Astrocyte (in vitro differentiated cells and primary cell): ENCODE measurements around the gene CAMK1D. TPM values are rescaled to one million over a fixed set of nuclear protein-coding genes. Genes with fewer than 3 reads are reported as not detected.

Experiments
- DNase-seq: peaks from one replicate; pipeline ENCODE4 v3.0.0-alpha.2; 2010; ENCODE audit warnings: low read depth
- FAIRE-seq: peaks from 2 replicates; lab custom pipeline; 2011; peaks lifted over from hg19 to GRCh38; lab: Jason Lieb, UNC
- H2AFZ ChIP-seq: 2 replicates; pipeline ENCODE4 v1.6.0; 2012; ENCODE audit warnings: low read depth, low read length, inconsistent platforms
- H3K27ac ChIP-seq: 2 replicates; pipeline ENCODE4 v1.5.1; 2011; ENCODE audit warnings: low read depth, low read length, inconsistent platforms
- H3K27me3 ChIP-seq: 2 replicates; pipeline ENCODE4 v1.6.0; 2011; ENCODE audit warnings: low read length, inconsistent platforms; ENCODE audit not compliant: insufficient read depth
- H3K36me3 ChIP-seq: 2 replicates; pipeline ENCODE4 v1.5.1; 2011; ENCODE audit warnings: low read length, inconsistent platforms; ENCODE audit not compliant: insufficient read depth
- H3K4me1 ChIP-seq: 2 replicates; pipeline ENCODE4 v1.5.1; 2011; ENCODE audit warnings: low read length, inconsistent platforms; ENCODE audit not compliant: insufficient read depth
- H3K4me2 ChIP-seq: 2 replicates; pipeline ENCODE4 v1.6.0; 2012; ENCODE audit warnings: low read length, inconsistent platforms
- H3K4me3 ChIP-seq: 2 replicates; pipeline ENCODE4 v1.5.1; 2011; ENCODE audit warnings: low read depth, mild to moderate bottlenecking, low read length, inconsistent platforms; ENCODE audit not compliant: insufficient read depth
- H3K79me2 ChIP-seq: 2 replicates; pipeline ENCODE4 v1.6.0; 2012; ENCODE audit warnings: mild to moderate bottlenecking, low read length, inconsistent platforms; ENCODE audit not compliant: insufficient read depth
- H3K9ac ChIP-seq: 2 replicates; pipeline ENCODE4 v1.6.0; 2012; ENCODE audit warnings: mild to moderate bottlenecking, low read length, inconsistent platforms
- H3K9me3 ChIP-seq: 2 replicates; pipeline ENCODE4 v1.5.1; 2012; ENCODE audit warnings: low read depth, mild to moderate bottlenecking, low read length, inconsistent platforms; ENCODE audit not compliant: insufficient read depth
- H4K20me1 ChIP-seq: 2 replicates; pipeline ENCODE4 v1.6.0; 2012; ENCODE audit warnings: low read length, inconsistent platforms; ENCODE audit not compliant: insufficient read depth
- H3K27ac Mint-ChIP-seq: one replicate; pipeline ENCODE4 v1.8.0; 2021; ENCODE audit warnings: mild to moderate bottlenecking, mixed read lengths; ENCODE audit not compliant: unreplicated experiment
- H3K27me3 Mint-ChIP-seq: one replicate; pipeline ENCODE4 v1.8.0; 2021; ENCODE audit warnings: low read depth, mixed read lengths; ENCODE audit not compliant: unreplicated experiment
- H3K36me3 Mint-ChIP-seq: one replicate; pipeline ENCODE4 v1.8.0; 2021; ENCODE audit warnings: low read depth, mixed read lengths; ENCODE audit not compliant: unreplicated experiment
- H3K4me1 Mint-ChIP-seq: one replicate; pipeline ENCODE4 v1.8.0; 2021; ENCODE audit warnings: low read depth, mixed read lengths; ENCODE audit not compliant: unreplicated experiment
- H3K4me3 Mint-ChIP-seq: one replicate; pipeline ENCODE4 v1.8.0; 2021; ENCODE audit warnings: mild to moderate bottlenecking, moderate library complexity, mixed read lengths; ENCODE audit not compliant: unreplicated experiment
- H3K9me3 Mint-ChIP-seq: one replicate; pipeline ENCODE4 v1.8.0; 2021; ENCODE audit warnings: mild to moderate bottlenecking, mixed read lengths; ENCODE audit not compliant: unreplicated experiment
- CTCF ChIP-seq: IDR thresholded peaks from 2 replicates; pipeline ENCODE4 v1.5.1; 2011; ENCODE audit warnings: low read depth, mild to moderate bottlenecking, inconsistent platforms, low read length, moderate library complexity; ENCODE audit not compliant: insufficient read depth
- EZH2 ChIP-seq: IDR thresholded peaks from 2 replicates; pipeline ENCODE4 v1.6.1; 2012; ENCODE audit warnings: mild to moderate bottlenecking, low read length, inconsistent platforms; ENCODE audit not compliant: insufficient read depth
- total RNA-seq: library from RNA; stranded (reverse); gene quantifications from 2 replicates; pipeline ENCODE4 v1.2.1, GENCODE V29; 2021

Gene CAMK1D
- total RNA-seq, 1 donor from 2014 or later: 23.6 TPM

- H3K9me3 ChIP-seq: no peaks in the 10 kb centered on the region
- Mint-ChIP-seq H3K4me1 (peaks cover 16% of the 10 kb centered on the region), H3K27me3 (peaks cover 6% of the 10 kb centered on the region), H3K27ac (peak overlapping the region; percentile 1), H3K36me3 (peaks cover 24% of the 10 kb centered on the region), H3K4me3 (no peak overlapping the region), H3K9me3 (peaks cover 3% of the 10 kb centered on the region)
- TF ChIP-seq EZH2 (no peak), CTCF (no peak)
- H3K79me2 ChIP-seq: no peaks in the 10 kb centered on the region
- no peaks in the 10 kb centered on the region for H4K20me1 ChIP-seq
- H3K36me3 ChIP-seq: no peaks in the 10 kb centered on the region
- no peak for DNase-seq
- H3K9ac ChIP-seq: no peak overlapping the region
- H3K4me1 ChIP-seq: no peaks in the 10 kb centered on the region
- no peaks in the 10 kb centered on the region for H3K27me3 ChIP-seq
- H2AFZ ChIP-seq: no peak overlapping the region
- no peak overlapping the region for H3K4me2 ChIP-seq
- H3K4me3 ChIP-seq: no peak overlapping the region
- no peak for FAIRE-seq
- no peak overlapping the region for H3K27ac ChIP-seq
These were observed 474.0 kb downstream of the CAMK1D start for GRCh38 chr10:12823328-12823727.

- Histone ChIP-seq H3K79me2 (no peaks in the 10 kb centered on the region), H3K27me3 (no peaks in the 10 kb centered on the region), H3K4me1 (no peaks in the 10 kb centered on the region), H3K4me2 (no peak overlapping the region), H3K9me3 (no peaks in the 10 kb centered on the region), H3K4me3 (no peak overlapping the region), H4K20me1 (no peaks in the 10 kb centered on the region), H3K36me3 (peaks cover 2% of the 10 kb centered on the region), H3K27ac (no peak overlapping the region), H3K9ac (no peak overlapping the region), H2AFZ (no peak overlapping the region)
- DNase-seq (peak; percentile 23), FAIRE-seq (no peak)
- TF ChIP-seq CTCF (no peak), EZH2 (no peak)
- Mint-ChIP-seq H3K4me1 (peaks cover 22% of the 10 kb centered on the region), H3K27me3 (peaks cover 6% of the 10 kb centered on the region), H3K9me3 (peaks cover 5% of the 10 kb centered on the region), H3K27ac (peak overlapping the region; percentile 77), H3K4me3 (no peak overlapping the region), H3K36me3 (peaks cover 30% of the 10 kb centered on the region)
These were observed 476.0 kb downstream of the CAMK1D start for GRCh38 chr10:12825260-12825849.

GRCh38 chr10:12826800-12827372 lies 477.5 kb downstream of the CAMK1D start:
- H3K27ac Mint-ChIP-seq: no peak overlapping the region
- FAIRE-seq: no peak

More at GRCh38 chr10:12826800-12827372, 477.5 kb downstream of the CAMK1D start:
- Mint-ChIP-seq H3K27me3 (peaks cover 6% of the 10 kb centered on the region), H3K9me3 (peaks cover 5% of the 10 kb centered on the region), H3K4me1 (peaks cover 26% of the 10 kb centered on the region), H3K4me3 (no peak overlapping the region), H3K36me3 (peaks cover 31% of the 10 kb centered on the region)
- DNase-seq: no peak
- H3K79me2 ChIP-seq: no peaks in the 10 kb centered on the region
- no peak overlapping the region for H3K4me2 ChIP-seq
- H4K20me1 ChIP-seq: no peaks in the 10 kb centered on the region
- H3K27ac ChIP-seq: no peak overlapping the region
- TF ChIP-seq CTCF: no peak
- no peak for TF ChIP-seq EZH2
- no peak overlapping the region for H2AFZ ChIP-seq
- H3K36me3 ChIP-seq: peaks cover 2% of the 10 kb centered on the region
- no peak overlapping the region for H3K9ac ChIP-seq
- no peaks in the 10 kb centered on the region for H3K27me3 ChIP-seq
- no peaks in the 10 kb centered on the region for H3K4me1 ChIP-seq
- H3K4me3 ChIP-seq: no peak overlapping the region
- no peaks in the 10 kb centered on the region for H3K9me3 ChIP-seq
